H1 (cell line): ENCODE measurements around the gene MECR. TPM values are rescaled to one million over a fixed set of nuclear protein-coding genes. Genes with fewer than 3 reads are reported as not detected.
A peak's percentile ranks its signal among the peaks of the same experiment; 100 is the strongest.

Experiments used
- MAX ChIP-seq: IDR thresholded peaks from 2 replicates; pipeline ENCODE4 v1.6.1; 2012; ENCODE audit warnings: inconsistent platforms
- SIRT6 ChIP-seq: IDR thresholded peaks from one replicate; pipeline ENCODE4 v1.7.1; 2012; ENCODE audit warnings: low read length, inconsistent platforms
- SP1 ChIP-seq: IDR thresholded peaks from 2 replicates; pipeline ENCODE4 v1.6.1; 2011; ENCODE audit warnings: low read depth, low read length
- TAF1 ChIP-seq: IDR thresholded peaks from 2 replicates; pipeline ENCODE4 v1.6.1; 2011; ENCODE audit warnings: mild to moderate bottlenecking, low read depth, low read length
- polyA plus RNA-seq, 7 experiments: library from polyadenylated mRNA; depleted of rRNA in 3 of 7; stranded (reverse) in 5 of 7; unstranded in 2 of 7; fragments of >200 nt in 5 of 7; fragments of 200-250 nt in 2 of 7; gene quantifications; 1 replicate in 5 of 7; 2 replicates in 1 of 7; 4 replicates in 1 of 7; pipeline versions ENCODE4 v1.2.1 to v1.2.3, GENCODE V29; 2011 to 2013; ENCODE audit warnings: missing spikeins in 2 of 7, mixed read lengths in 2 of 7
- total RNA-seq: library from RNA; stranded (reverse); fragmentation: NEBNext Ultra II Directional; extraction: Animal tissue kit (Norgen Biotek cat#: 25700); gene quantifications from 2 replicates; pipeline ENCODE4 v1.2.1, GENCODE V29; 2021

The MECR gene
- total and polyA plus RNA-seq, 2 of the 8 experiments (the other 6 are each of a cell fraction or from before 2014, with no cell fraction given) = 24.2 to 24.4 TPM

DNA sequence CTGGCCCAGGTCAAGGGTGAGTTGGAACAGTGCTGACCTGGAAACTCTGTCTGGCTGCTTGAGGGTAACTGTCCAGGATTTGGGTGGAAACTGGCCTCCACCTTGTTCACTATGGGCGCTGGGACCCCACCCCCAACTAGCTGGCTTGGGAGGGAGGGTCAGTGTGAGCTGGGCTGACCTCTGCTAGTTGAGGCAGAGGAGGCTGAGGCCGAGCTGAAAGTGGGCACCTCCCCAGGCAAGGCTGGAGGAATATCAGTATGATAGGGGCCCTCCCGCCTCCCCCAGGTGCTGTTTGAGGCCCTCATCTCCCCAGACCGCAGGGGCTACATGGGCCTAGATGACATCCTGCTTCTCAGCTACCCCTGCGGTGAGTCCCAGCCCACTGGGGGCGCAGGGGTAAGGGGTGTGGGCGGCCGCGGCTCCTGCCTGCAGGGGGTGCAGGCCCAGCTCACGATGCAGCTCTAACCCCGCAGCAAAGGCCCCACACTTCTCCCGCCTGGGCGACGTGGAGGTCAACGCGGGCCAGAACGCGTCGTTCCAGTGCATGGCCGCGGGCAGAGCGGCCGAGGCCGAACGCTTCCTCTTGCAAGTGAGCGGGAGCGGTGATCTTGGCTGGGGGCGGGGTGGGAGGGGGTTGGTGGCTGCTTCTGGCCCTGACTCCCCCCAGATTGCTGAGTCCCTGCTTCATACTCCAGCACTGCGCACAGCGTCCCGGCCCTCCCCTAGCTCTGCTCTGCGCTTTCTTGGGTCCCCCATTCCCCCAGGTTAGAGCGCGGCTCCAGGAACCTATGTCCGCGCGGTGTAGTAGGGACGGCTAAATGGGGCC lies 28.5 kb upstream of the MECR start (continued):
- TF ChIP-seq MAX = peak; percentile 43
- no peak for TF ChIP-seq SP1
- no peak for TF ChIP-seq SIRT6
- TF ChIP-seq TAF1 = peak; percentile 12; the same call in 1 of the 2 replicates
